CD4-positive, alpha-beta T cell treated with Interleukin-21 for 1 hour (primary cell): ENCODE results near the gene ZFTA.
A peak's percentile ranks its signal among the peaks of the same experiment; 100 is the strongest.
"Not testable (repeated sequence)": the region's sequence is repeated elsewhere in the genome, so short reads cannot be mapped to it uniquely, and the experiment has no call there.

ENCODE experiments used
- DNase-seq: peaks from one replicate; pipeline ENCODE4 v3.0.0-alpha.2; 2020

ZFTA gene

DNA sequence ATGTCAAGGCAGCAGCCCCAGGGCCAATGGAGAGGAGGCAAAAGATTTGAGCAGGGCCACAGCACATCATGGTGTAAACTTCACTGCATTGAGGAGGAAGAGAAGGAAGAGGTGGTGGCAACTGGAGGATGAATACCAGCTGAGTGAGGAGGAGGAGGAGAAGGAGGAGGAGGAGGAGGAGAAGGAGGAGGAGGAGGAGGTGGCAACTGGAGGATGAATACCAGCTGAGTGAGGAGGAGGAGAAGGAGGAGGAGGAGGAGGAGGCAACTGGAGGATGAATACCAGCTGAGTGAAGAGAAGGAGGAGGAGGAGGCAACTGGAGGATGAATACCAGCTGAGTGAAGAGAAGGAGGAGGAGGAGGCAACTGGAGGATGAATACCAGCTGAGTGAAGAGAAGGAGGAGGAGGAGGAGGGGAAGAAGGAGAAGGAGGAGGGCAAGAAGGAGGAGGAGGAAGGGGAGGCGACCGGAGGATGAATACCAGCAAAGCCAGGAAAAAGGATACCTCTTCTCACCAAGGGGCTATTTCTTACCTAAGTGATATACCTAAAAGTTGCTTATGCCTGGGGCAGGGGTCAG lies 3.3 kb upstream of the ZFTA start:
- DNase-seq: not testable (repeated sequence)

DNA sequence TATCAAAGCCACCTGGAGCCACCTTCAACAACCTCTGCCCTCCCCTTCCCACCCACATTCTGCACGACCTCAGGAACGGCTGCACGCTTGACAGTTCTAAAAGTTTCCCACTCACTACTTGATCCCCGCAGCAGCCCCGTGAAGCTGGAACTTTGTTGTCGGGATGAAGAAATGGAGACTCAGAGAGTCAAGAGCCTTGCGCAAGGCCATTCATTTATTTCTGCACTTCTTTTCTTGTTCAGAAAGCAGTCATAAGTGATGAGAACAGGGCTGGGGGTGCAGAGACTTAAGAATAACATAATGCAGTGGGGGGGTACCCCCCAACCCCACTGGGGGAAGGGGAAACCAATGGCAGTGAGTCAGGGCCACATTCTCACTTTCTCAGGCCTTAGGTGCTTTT lies 2.2 kb upstream of the ZFTA start:
- DNase-seq: no peak

DNA sequence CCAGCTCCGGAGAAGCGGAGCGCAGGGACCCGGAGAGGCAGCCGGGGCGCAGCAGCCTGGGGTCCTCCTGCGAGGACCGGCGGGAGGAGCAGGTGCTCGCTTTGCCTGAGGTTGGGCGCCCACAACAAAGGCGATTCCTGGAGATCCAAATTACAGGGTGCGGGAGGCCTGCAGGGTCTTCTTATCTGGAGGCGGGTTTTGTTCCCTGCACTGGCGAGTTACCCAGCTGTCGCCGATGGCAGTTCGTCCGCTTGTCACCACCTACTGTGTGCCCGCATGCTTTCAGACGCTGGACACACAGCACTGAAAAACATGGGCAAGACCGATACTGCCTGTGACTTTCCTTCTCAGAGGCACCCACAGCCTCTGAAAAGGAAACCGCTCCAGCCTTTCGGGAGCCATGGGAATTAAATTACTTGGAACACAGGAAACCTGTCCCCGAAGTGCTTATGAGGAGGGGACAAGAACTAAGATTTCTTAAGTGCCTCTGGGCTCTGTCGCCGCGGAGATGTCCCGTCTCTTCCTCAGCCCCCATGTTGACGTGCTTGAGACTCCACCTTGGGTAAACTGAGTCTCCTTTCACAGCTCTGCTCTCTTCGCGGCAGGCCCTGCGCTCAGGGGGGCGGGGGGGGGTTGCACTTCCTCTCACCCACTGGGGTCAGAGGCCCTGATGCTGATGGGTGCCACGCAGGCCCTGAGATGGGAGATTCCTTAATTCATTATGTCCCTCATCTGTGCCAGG lies 1.3 kb upstream of the ZFTA start:
- no peak for DNase-seq

DNA sequence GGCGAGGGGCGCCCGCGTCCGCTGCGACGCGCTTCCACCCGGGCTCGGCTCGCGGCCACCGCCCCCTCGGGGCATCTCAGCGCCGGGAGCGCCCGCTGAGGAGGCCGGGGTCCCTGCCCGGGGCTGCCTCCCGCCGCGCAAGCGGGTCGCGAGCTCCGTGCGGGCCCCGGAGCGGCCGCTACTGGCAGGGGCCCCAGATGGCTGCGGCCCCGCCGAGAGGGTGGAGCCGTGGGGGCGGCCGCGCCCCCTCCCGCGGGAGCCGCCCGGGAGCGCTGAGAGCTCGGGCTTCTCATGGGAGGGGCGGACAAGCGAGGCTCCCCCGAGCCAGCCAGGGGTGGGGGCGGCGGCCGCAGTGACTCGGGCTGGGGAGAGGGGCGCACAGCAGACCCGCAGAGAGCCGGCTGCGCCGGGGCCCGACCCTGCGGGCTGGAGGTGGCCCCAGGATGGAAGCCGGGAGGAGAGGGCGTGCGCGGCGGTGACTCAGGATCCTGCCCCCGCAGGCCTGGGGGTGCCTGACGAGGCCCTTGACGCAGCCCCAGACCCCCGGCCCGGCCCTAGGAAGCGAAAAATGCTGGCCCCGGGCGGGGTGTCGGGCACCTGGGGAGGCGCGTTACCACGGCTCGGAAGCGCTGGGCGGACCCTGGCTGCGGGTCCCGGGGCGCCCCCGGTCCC lies 603 bp upstream of the ZFTA start:
- DNase-seq: peak; percentile 23

DNA sequence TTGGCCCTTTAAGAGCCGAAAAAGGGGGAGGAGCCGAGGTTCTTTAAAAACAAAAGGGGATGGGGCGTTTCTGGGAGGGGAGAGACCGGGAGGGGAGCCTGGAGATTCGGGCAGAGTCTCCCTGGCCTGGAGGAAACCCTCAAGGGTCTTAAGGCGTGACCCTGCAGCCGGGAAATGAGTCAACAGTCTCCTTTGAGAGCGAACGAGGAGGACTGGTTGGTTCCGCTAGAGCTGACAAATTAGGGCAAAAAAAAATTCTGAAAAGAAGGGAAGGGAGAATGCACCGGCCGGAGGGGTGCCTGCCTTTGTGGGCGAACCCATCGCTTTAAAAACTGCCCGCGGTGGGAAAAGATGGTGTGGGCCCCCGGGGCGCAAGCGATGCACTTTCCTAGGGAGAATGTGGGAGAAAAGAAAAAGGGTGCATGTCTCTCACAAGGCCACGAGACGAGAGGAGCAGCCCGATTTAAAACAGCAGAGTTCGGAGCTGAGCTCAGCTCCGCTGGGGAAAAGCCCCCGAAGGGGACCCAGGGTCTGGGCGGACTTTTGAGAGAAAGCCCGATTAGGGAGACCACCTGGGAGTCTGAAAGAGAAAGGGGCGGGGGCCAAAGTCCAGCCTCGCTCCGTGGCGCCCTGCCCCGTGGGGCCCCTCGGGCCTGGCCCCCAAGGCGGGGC lies 874 bp downstream of the ZFTA start:
- DNase-seq: peak; percentile 50

DNA sequence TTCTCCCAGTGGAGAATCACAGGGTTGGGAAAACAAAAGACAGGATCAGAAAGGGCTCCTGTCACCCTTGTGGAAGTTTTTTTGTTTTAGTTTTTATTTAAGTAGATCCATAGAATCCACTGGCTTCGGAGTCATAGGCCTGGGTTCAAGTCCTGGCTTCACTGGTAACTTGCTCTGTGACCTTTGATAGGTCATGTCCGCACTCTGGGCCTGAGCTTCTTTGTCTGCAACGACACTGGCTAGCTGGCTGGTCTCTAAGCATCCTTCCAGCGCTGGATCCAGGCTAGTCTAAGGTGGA lies 1.4 kb downstream of the ZFTA start:
- no peak for DNase-seq

DNA sequence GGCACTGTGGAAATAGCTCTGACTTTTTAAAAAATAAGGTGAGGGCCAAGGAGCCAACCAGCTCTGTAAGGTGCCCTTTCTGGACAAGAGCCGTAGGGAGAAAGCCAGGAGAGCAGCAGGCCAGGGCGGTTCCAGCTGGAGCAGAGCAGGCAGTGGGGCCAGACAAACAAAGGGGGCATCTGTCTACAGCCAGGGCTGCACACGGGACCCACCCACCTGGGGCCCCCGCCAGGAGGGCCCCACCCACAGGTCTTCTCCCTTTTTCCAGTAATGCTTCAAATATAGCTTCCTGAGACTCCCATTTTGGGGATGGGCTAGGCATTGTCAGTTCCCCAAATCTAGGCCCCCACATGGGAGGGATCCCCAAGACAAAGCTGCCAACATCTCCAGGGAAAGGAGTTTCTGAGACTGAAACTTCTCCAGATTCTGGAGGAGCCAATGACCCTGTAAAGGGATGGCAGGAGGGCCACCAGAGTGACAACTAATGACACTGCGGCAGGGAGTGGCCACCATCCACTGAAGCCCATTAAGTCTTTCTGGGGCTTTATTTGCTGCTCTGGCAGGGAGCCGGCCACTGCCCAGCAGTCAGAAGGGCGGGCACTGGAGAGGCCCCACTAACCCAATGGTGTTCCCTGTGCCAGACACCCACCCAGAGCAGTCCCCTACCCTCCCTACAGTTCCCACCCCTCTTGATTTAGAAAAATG lies 1.9 kb downstream of the ZFTA start:
- no peak for DNase-seq

DNA sequence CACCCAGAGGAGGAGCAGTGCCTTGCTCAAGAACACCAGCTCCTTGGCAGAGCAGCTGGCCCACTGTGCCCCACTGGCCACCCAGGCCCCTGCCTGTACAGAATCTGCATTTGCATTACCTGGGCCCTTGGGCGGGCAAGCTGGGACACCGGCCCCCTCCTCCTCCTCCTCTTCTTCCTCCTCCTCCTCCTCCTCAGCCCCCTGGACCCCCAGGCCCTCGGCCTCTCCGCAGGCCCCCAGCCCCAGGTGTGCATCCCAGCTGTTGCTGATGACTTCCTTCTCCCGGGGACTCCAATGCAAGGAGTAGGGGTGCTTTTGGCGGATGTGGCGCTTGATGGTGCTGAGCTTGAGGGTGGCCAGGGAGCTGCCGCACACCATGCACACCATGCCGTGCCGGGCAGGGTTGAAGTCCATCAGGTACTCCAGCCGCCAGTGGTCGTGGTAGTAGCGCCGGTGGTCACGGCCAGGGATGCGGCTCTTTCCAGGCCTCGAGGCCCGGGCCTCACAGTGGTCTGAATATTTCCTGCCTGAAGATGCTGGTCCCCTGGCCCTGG lies 2.8 kb downstream of the ZFTA start:
- DNase-seq: no peak

DNA sequence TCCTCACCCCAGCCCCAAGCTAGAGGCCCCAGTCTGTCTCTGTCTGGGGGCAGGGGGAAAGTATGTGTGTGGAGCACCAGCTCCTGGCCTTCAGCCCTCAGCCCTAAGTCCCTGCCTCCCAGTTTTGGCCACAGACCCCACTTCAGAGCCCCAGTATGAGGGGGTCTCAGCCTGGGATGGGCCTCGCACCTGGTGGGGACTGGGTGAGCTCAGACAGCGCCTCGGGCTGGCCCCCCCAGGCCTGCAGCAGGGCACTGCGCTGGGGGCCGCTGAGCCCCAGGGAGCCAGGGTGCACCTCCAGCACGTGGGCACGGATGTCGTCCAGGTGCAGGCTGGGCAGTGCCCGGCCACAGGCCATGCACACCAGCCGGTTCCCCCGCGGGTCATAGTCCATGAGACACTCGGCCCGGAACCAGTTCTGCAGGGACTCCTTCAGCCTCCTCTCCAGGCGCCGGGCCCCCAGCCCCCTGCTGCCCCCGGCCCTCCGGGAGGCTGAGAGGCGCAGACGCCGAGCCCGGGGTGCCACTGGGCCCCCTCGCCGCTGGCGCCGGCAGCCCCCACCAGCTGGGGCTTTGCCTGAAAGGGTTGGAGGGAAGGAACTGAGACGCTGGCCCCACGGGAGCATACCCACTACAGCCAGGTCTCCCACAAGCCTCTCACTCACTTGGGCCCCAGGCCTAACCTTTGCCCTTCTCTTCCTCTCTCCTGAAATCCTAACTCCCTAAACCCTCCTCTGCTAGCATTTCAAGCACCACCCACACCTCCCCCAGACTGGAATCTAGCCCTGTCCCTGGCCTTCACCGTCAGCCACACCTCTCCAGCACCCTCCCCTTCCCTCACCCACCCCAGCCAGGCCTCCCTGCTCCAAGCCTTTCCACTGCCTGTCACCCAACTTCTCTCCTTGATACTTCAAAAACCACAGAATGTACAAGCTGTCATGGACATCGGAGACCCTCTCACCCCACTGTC lies 3.6 kb downstream of the ZFTA start:
- no peak for DNase-seq

DNA sequence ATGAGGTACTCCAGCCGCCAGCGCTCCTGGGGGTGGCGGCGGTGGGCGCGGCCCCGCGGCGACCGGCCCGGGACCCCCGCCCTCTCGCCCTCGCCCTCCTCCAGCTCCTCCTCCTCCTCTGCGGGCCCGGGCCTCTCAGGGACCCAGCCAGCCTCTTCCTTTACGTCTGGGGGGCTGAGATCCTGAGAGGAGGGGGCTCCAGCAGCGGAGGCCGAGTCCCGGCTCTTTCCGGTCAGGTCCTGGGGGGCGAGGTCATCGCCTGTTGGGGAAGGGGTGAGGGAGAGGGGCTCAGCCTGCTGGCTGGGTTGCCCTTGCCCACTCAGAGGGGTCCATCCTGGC lies 4.3 kb downstream of the ZFTA start:
- no peak for DNase-seq

DNA sequence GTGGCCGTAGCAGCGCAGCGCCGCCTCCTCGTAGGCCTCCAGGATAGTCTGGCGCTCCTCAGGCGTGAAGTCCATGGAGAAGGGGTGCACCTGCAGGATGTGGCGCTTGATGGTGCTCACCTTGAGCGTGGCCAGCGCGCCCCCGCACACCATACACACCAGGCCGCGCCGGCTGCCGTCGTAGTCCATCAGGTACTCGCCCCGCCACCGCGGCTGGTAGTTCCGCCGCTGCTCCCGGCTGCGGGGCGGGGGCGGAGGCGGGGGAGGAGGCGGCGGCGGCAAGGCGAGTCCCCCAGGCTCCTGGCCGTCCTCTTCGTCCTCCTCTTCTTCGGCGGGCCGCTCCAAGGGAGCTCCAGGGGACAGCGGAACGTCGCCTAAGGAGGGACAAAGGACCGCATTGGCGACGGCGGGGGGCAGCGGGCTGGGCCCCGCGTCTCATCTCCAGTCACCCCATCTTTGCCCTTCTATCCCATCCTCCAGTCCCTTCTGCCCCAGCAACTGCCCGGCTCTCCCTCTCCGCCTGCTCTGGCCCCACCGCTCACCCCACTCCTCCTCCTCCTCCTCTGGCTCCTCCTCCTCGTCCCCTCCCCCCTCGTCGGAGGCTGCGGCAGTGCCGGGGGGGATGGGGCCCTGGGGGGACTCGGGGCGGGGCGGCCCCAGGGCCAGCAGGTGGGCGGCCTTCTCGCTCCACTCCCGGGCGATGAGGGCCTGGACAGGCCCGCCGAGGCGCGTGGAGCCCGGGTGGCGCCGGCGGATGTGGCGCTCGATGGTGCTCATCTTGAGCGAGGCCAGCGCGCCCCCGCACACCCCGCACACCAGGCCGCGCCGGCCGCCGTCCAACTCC lies 4.9 kb downstream of the ZFTA start:
- no peak for DNase-seq

DNA sequence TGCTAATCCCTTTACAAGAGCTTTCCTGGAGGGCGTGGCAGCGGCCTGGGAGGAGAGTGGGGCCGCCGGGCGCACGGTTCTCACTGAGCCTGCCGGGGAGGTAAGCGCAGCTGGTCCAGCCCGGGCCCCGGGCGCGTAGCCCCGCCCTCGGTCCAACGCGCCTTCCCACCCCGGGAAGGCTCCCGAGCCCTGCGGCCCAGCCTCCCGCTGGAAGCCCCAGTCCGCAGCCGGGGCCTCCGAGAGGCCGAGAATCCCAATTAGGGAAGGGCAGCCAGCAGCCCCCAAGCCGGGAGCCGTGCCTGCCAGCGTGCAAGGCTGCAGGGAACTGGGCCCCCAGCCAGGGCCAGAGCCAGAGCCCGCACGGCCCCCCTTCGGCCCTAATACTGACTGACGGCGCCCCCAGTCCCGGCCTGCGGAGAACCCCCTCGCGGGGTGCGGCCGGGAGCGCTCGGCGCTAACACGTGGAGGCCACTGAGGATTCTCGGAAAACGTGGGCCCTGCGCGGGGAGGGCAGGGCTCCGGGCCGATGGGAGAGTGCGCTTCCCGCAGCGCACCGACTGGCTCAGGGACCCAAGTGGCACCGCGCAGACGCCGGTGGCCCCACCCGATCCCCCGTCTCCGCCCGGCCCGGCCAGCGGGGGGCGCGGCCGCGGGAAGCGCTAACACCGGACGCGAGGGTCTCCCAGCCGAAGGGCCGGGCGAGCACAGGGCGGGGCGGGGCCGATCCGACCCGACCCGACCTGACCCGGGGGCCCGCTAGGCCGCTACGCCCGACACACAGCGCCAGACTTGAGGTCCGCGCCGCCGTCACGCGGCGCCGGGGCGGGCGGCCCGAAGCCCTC lies 5.7 kb downstream of the ZFTA start:
- DNase-seq: no peak

DNA sequence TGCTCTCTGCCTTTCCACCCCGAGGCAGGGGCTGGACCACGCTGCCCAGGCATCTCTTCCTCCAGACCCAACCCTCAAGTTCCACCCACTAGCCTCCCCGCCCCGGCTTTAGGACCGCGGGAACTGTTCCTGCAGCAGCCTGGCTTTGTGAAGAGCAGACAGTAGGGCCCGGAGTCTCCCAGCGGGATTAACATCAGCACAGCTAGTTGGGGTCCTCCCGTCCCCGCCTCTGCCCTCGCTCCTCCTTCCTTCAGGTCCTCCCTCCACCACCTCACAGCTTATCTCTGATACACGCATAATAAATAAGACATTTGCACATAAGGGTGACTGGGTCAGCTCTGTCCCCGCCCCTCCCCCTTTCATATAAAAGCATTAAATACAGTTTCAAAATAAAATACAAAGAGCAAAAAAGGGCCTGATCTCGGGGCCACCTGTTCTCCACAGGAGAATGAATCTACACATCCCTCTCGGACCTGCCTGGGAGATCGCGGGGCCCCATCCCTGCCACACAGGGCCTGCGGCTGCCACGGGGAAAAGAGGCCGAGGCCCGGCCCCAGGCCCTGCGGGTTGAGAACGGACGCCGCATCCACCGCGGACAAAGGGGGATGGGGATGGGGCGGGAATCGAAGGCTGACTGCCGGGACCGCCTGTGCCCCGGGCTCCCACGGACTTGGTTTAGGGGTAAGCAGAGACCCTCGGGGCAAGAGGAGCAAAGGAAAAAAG lies 6.5 kb downstream of the ZFTA start:
- no peak for DNase-seq

DNA sequence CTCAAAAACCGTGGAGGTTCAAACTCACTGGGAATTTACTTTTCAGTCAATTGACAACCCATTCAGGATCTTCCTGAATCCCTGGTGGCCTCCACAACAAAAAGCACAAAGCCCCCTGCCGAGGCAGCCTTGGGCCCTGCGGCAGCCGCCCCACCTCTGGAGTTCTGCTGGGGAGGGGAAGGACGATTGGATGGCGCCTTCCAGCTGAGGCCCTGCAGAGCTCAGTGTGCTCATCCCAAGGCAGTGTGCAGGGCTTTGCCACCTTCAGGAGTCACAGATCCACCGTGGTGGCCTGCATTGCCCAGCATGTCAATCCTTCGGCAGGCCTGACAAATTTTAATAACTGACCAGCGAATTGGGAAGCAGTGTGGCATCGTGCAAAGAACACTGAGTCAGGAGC lies 7.4 kb downstream of the ZFTA start:
- no peak for DNase-seq

DNA sequence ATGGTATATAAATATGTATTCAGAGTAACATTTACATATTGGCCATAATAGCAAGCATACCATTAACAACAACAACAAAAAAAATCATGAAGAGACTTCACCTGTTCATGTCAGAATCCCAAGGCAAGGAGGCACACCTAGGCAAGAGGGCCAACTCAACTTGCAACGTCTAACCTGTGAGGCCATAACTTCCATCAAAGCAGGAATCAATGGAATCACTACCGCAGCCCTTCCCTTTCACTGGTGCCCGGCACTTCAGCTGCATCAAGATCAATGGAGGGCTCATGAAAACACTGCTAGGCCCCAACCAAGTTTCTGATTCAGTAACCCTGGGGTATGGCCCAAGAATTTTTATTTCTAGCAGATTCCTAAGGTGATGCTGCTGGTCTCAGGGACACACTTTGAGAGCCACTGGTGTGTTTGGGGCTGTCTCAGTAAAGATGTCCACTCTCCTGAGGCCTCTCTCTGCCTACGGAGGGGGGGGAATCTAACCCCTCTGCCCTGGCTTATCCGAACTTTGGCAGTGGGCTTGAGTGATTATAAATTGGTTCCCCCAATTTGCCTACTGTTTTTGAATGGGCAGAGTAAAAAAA lies 8.0 kb downstream of the ZFTA start:
- no peak for DNase-seq

DNA sequence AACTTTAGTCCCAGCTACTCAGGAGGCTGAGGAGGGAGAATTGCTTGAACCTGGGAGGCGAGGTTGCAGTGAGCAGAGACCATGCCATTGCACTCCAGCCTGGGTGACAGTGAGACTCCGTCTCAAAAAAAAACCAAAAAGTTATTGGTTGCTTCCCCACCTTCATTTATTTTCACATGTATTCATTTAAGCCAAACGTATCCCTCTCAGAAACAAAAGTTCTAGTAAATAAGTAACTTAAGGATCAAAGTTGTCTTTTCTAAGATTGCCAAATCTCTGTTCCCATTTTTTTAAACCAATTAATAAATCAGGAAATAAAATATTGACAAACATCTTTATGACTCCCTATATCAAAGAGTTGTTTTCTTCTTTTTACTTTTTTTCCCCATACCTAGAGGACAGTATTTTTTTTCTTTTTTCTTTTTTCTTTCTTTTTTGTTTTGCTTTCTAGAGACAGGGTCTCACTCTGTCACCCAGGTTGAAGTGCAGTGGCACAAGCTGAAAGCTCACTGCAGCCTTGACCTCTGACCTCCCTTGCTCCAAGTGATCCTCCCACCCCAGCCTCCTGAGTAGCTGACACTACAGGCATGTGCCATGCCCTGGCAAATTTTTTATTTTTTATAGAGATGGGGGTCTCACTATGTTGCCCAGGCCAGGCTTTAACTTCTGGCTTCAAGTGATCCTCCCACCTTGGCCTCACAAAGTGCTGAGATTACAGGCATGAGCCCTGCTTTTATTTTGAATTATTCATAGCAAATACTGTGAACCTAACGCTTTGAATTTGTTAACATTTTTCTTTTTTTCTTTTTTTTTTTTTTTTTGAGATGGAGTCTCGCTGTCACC lies 11.4 kb downstream of the ZFTA start:
- no peak for DNase-seq

DNA sequence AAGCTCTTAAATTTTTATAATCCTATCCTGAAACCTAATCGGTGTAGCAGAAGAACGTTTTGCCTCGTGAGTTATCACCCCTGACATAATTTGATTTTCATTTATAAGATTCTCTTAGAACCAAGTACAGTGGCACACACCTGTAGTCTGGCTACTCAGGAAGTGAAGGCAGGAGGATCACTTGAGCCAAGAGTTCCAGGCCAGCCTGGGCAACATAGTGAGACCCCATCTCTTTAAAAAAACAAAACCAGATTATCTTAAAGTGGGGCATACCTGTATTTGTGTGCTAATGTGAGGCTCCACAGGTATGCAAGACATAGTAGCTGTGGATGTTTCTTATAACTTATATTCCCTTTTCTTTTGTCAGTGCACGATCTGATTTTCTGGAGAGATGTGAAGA lies 19.0 kb downstream of the ZFTA start:
- DNase-seq: no peak

DNA sequence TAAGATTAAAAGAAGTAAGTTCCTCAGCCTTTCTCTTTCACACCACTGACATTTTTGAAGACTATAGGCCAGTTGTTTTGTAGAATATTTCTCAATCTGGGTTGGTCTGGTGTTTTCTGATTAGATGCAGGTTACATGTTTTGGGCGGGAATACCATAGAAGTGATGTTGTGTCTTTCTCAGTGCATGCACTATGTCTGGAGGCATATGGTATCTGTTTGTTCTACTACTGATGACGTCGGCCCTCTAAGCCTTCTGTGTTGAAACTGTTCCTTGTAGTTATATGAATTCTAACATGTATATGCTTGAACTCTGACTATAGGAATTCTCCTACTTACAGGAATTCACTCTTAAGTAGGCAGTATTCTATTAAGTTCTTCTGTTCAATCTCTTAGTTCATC lies 21.6 kb downstream of the ZFTA start:
- no peak for DNase-seq
